ENCODE results near the gene IL34.

DNA sequence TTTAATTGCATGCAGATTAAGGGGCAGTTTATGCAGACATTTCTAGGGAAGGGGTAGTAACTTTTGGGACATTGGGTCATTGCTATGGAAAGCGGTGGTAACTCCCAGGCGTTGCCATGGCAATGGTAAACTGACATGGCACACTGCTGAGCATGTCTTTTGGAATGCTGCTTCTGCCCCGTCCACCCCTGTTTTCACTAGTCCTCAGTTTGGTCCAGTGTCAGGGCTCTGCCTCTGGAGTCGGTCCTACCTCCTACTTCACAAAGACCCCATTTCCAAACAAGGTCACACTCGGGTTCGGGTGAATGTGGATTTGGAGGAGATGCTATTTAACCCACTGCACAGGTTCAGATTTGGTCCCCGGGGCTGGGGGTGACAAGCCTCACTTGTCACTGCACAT is 2.9 kb downstream of the IL34 start:
- no peak for TF ChIP-seq POLR2A (IDR thresholded peaks at IDR 0.05)
- TF ChIP-seq, protein P1, sequence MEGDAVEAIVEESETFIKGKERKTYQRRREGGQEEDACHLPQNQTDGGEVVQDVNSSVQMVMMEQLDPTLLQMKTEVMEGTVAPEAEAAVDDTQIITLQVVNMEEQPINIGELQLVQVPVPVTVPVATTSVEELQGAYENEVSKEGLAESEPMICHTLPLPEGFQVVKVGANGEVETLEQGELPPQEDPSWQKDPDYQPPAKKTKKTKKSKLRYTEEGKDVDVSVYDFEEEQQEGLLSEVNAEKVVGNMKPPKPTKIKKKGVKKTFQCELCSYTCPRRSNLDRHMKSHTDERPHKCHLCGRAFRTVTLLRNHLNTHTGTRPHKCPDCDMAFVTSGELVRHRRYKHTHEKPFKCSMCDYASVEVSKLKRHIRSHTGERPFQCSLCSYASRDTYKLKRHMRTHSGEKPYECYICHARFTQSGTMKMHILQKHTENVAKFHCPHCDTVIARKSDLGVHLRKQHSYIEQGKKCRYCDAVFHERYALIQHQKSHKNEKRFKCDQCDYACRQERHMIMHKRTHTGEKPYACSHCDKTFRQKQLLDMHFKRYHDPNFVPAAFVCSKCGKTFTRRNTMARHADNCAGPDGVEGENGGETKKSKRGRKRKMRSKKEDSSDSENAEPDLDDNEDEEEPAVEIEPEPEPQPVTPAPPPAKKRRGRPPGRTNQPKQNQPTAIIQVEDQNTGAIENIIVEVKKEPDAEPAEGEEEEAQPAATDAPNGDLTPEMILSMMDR (IDR thresholded peaks at IDR 0.05), result no peak
